B cell (primary cell): Measurements from ENCODE around the gene BLOC1S3.

Source experiments
- CTCF ChIP-seq: fragments of 200-600 bp; IDR thresholded peaks from one replicate; pipeline ENCODE4 v1.8.0; 2022; ENCODE audit warnings: antibody characterized with exemption, mild to moderate bottlenecking
- EZH2 ChIP-seq: IDR thresholded peaks from 2 replicates; pipeline ENCODE4 v1.6.1; 2012; ENCODE audit warnings: borderline replicate concordance, low read depth, mild to moderate bottlenecking, moderate library complexity, low read length; ENCODE audit not compliant: insufficient read depth, poor library complexity, severe bottlenecking

DNA sequence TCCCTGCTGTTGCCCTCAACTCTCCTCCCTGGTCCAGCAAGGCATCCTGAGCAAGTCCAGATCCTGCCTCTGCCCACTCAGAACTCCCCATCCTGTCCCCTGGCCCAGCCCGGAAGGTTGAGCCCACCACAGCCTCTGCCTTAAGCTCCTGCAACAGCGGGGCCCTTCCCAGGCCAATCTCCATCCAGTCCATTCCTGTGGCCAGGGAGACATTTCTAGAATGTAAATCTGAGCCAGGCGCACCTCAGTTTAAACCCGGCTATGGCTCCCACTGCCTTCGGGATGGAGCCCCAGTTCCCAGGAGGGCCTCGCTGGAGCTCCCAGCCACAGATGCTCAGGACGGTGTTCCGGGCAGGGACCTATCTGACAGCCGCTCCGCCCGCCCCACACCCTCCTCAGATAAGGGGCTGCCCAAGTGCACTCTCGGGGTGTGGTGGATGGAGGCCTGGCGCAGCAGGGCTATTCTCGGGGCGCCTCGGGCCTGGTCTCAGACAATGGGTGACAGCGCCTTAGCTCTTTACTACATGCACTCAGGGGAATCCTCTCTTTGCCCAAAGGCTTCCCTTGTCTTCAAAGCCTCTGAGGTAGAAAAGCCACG lies 5.9 kb upstream of the BLOC1S3 start:
- TF ChIP-seq CTCF (no peak), EZH2 (no peak)
